COR-L47 (cell line): ENCODE measurements around the gene BSG.
"Not testable (repeated sequence)": the region's sequence is repeated elsewhere in the genome, so short reads cannot be mapped to it uniquely, and the experiment has no call there.

Experiments used
- DNase-seq: peaks from one replicate; lab custom pipeline; 2025; lab: John Stamatoyannopoulos, UW

Gene BSG

GRCh38 chr19:620166-620862, 47.9 kb downstream of the BSG start:
- DNase-seq: no peak

DNA sequence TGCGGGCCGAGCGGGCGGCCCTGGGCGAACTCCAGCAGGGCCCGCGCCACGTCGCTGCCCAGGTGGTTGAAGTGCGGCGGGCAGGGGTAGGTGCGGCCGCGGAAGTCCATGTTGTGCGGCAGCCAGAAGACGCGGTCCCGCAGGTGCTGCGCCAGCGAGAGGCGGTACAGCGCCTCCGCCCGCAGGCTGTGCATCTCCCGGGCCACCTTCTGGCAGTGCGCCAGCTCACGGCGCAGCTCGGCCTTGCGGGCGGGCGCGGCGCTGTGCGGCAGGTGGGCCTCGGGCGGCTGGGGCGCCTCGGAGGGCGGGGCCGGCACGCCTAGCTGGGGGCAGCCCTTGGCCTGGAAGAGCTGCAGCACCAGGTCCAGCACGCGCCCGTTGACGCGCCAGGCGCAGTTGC, 48.8 kb downstream of the BSG start:
- not testable (repeated sequence) for DNase-seq

GRCh38 chr19:621819-622218, 49.4 kb downstream of the BSG start:
- no peak for DNase-seq

DNA sequence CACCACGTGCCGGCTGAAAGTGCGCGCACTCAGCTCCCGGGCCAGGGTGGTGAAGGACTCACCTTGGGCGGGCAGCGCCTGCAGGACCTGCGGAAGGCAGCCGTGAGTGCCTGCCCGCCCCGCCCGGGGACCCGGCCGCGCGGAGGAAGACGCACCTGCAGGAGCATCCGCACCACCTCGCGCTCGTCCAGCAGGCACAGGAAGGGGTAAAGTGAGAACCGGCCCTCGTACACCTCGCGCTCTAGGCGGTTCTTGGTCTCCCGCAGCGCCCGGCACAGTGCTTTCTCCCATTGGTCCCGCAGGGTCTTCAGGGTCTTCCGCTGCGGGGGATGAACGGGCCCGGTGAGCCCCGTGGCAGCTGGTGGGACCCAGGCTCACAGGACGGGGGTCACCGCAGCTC, 50.3 kb downstream of the BSG start:
- no peak for DNase-seq

DNA sequence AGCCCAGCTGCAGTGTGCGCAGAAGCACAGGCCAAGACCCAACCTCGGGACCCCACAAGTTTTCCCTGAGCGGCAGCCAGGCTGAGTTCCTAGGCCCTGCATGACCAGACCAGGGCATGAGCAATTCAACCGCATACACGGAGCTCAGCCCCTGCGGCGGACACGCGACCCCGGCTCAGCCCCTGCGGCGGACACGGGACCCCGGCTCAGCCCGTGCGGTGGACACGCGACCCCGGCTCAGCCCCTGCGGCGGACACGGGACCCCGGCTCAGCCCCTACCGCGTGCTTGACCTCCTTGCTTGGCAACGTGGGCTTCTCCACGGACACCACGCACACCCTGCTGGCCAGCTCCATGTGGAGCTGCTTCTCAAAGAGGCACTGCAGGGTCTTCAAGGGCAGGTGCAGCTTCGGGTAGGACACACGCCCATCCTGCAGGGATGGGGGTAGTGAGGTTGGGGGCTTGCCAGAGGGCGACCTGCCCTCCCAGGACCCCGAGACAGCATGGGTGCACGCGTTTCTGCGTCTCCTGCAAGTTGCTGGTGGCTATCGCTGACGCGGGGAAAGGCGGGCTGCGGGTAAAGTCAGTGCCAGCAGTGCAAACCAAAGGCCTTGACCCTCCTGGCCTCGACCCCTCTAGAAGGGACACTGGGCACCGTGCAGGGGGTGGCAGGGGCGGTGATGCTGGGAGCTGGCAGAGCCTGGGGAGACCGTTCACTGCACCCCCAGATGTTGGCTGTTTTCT, 51.0 kb downstream of the BSG start:
- no peak for DNase-seq

GRCh38 chr19:623974-624373, 51.6 kb downstream of the BSG start:
- DNase-seq: no peak

GRCh38 chr19:624433-625109, 52.2 kb downstream of the BSG start:
- no peak for DNase-seq

DNA sequence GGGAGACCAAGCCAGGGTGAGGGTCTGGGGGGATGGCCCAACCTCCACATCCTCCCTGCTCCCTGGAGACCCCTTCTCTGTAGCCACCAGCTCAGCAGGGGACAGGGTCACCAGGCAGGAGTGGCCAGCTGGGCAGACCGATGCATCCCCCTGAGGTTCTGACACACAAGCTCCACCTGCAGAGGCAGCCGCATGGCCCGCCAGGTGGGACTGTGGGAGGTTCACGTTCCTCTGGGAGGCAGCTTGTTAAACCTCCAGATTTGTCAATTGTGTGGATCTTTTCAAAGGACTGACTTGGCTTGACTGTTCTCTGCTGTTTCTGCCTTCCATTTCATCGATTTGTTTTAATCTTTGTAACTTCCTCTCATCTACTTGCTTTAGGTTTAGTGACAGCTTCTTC, 52.9 kb downstream of the BSG start:
- no peak for DNase-seq

DNA sequence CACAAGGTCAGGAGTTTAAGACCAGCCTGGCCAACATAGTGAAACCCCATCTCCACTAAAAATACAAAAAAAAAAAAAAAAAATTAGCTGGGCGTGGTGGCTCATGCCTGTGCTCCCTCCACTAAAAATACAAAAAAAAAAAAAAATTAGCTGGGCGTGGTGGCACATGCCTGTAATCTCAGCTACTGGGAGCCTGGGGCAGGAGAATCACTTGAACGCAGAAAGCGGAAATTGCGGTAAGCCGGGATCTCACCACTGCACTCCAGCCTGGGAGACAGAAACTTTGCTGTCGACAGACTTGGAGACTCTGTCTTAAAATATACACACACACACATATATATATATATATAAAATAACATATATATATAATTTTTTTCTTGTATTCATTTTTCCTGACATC, 54.2 kb downstream of the BSG start:
- DNase-seq: not testable (repeated sequence)

- no peak for DNase-seq
Measured at GRCh38 chr19:628168-628567, 55.8 kb downstream of the BSG start.

DNA sequence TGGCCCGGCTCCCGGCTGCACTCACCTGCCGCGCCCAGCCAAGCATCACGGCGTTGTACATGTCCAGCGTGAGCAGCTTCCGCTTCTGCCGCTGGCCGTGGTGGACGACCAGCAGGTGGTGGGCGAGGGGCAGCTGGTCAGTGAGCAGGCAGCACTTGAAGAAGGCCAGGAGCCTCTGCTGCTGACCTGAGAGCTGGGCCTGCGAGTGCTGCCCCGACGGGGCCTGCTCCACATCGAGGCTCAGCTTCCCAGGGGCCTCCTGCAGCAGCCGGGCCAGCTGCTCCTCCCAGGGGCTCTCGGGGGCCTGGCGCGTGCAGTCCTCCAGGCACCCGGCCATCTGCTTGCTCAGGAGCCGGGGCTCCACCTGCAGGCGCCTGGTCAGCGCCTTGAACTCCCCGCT, 57.1 kb downstream of the BSG start:
- DNase-seq: not testable (repeated sequence)

DNA sequence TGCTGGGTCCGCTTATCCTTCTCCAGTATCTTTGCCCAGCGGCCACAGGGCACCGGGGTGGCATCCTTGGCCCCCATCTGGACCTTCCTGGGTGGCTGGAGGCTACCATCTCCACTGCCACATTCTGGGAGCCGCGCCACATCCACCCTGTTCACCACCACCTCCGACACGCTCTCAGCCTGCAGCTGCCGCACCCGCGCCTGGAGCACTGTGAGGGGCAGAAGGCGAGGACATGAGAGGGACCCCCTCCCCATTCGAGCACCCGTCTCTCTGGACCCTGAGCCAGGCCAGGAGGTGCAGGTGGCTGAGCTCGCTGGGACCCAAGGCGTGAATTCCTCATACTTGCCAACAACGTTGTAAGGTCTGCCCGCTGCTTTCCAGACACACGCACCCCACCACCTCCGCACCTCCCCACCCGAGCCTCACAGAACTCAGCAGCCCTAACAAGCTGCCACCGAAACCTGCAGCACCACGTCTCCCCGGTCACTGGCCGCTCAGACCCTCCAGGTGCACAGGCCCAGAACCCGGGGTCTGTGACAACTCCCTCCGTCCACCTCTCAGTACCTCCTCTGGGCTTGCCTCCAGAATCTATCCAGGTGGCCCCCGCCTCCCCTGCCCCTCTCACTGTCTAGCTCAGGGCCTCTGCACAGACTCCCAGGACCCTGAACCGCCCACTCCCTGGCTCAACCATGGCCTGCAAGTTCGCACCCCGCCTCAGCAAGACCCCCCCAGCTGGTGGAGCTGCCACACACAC, 57.7 kb downstream of the BSG start:
- no peak for DNase-seq

GRCh38 chr19:632579-633067, 60.2 kb downstream of the BSG start:
- no peak for DNase-seq
